Measurements from ENCODE around the gene C10orf95. TPM values are rescaled to one million over a fixed set of nuclear protein-coding genes. Genes with fewer than 3 reads are reported as not detected.
A peak's percentile ranks its signal among the peaks of the same experiment; 100 is the strongest.

The C10orf95 gene
- polyA plus RNA-seq, 2 of the 4 experiments (the other 2 are of a cell fraction), result 0.12 to 0.13 TPM

- no peak for FAIRE-seq
- DNase-seq (ENCODE audit: low read depth in 1 of 2, low spot score in 1 of 2), result no peak
- no peak for ATAC-seq
- H3K9me3 ChIP-seq, result no peaks in the 10 kb centered on the region
- 95% methylated on average over 7 of the region's 9 CpGs for WGBS (ENCODE audit: missing lambda C conversion rate)
- no peak overlapping the region for H3K4me2 ChIP-seq
- POLR2A ChIA-PET, result interaction anchor here (0.7 kb wide), 1 partner anchor 58 kb away, joined by 3 read pairs; no protein-coding TSS in a partner anchor
- TF ChIP-seq POLR2A (IDR thresholded peaks at IDR 0.05; ENCODE audit: low read length), result no peak
- TF ChIP-seq ZSCAN20 (CRISPR knock-in tag; IDR thresholded peaks at IDR 0.05), result no peak
- TF ChIP-seq CHD2 (IDR thresholded peaks at IDR 0.05; ENCODE audit: low read length, partially characterized antibody), result no peak
- TF ChIP-seq GATA3 (IDR thresholded peaks at IDR 0.05; ENCODE audit: borderline replicate concordance), result no peak
- no peak for TF ChIP-seq SMC3 (IDR thresholded peaks at IDR 0.05)
- TF ChIP-seq, protein P1, sequence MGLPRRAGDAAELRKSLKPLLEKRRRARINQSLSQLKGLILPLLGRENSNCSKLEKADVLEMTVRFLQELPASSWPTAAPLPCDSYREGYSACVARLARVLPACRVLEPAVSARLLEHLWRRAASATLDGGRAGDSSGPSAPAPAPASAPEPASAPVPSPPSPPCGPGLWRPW (IDR thresholded peaks at IDR 0.05), result no peak
- TF ChIP-seq RFX5 (IDR thresholded peaks at IDR 0.05), result no peak
- TF ChIP-seq NPAS2 (CRISPR knock-in tag; IDR thresholded peaks at IDR 0.05; ENCODE audit: borderline replicate concordance), result no peak
- TF ChIP-seq MAFK (IDR thresholded peaks at IDR 0.05; ENCODE audit: partially characterized antibody), result no peak
- TF ChIP-seq KDM1A (IDR thresholded peaks at IDR 0.05; ENCODE audit: low read depth), result no peak
- no peak for TF ChIP-seq POLR2AphosphoS2 (conservative IDR thresholded peaks at IDR 0.05; ENCODE audit: low read length)
- TF ChIP-seq ESRRA (IDR thresholded peaks at IDR 0.05; ENCODE audit: borderline replicate concordance, low read length), result no peak
- TF ChIP-seq TP53 (CRISPR knock-in tag; IDR thresholded peaks at IDR 0.05), result no peak
- no peak for TF ChIP-seq BCL3 (IDR thresholded peaks at IDR 0.05)
- no peak for TF ChIP-seq ZFP36 (IDR thresholded peaks at IDR 0.05; ENCODE audit: borderline replicate concordance, partially characterized antibody)
- H3K4me1 ChIP-seq, result no peaks in the 10 kb centered on the region
- H3K27ac ChIP-seq, result no peak overlapping the region
- H3K4me3 ChIP-seq, result no peak overlapping the region
- CTCF ChIA-PET, result interaction anchor here (0.5 to 9.2 kb wide), 13 partner anchors 9 to 249 kb away, joined by 3 to 93 read pairs (median 28); partner anchors contain the start of genes ACTR1A, C10orf95, FBXL15 and NFKB2
Observed at GRCh38 chr10:102480396-102480795, 29.1 kb upstream of the C10orf95 start.

DNA sequence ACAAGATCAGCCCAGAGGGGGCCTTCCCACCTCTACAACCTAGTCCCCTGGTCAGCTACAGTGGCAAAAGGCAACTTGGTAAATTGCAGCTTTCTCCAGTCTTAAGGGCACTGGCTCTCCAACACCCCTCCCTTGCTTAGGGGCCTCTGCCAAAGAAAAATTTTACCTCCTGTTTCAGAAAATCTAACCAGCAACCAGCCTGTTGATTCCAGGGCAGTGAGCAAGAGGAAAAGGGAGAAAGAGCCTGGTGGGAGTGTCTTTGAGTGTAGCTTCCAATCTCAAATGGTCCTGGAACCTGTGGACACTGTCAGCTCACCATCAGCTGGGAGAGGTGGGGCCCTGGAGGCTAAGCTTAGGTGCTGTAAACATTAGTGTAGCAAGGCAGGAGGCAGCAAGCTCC, 28.3 kb upstream of the C10orf95 start:
- FAIRE-seq, result no peak
- DNase-seq (ENCODE audit: low read depth in 1 of 2, low spot score in 1 of 2), result no peak
- H3K4me1 ChIP-seq, result no peaks in the 10 kb centered on the region
- H3K4me3 ChIP-seq, result no peak overlapping the region
- ChIA-PET POLR2A (interaction anchor here (0.6 to 0.7 kb wide), 3 partner anchors 28 to 99 kb away, joined by 3 to 8 read pairs (median 3); no protein-coding TSS in a partner anchor), CTCF (interaction anchor here (0.5 to 9.2 kb wide), 41 partner anchors 10 to 557 kb away, joined by 3 to 93 read pairs (median 5); partner anchors contain the start of genes ACTR1A, C10orf95, ELOVL3 and FBXL15)
- no peak overlapping the region for H3K4me2 ChIP-seq
- ATAC-seq, result peak; percentile 2 to 37; a peak in 3 of 6 replicates
- TF ChIP-seq EHMT2 (IDR thresholded peaks at IDR 0.05; ENCODE audit: low read depth) (no peak), CBX8 (IDR thresholded peaks at IDR 0.05) (no peak), HMGXB4 (CRISPR knock-in tag; IDR thresholded peaks at IDR 0.05; ENCODE audit: borderline replicate concordance) (no peak), FOSB (CRISPR knock-in tag; IDR thresholded peaks at IDR 0.05) (no peak), RFX5 (IDR thresholded peaks at IDR 0.05) (no peak), RARB (CRISPR knock-in tag; IDR thresholded peaks at IDR 0.05) (no peak), CBX2 (IDR thresholded peaks at IDR 0.05; ENCODE audit: borderline replicate concordance, low read depth) (no peak), TP53 (CRISPR knock-in tag; IDR thresholded peaks at IDR 0.05) (no peak), FOXS1 (CRISPR knock-in tag; IDR thresholded peaks at IDR 0.05) (no peak), RAD21 (conservative IDR thresholded peaks at IDR 0.05 in 1 of 2, IDR thresholded peaks at IDR 0.05 in 1 of 2) (no peak), ZFP36 (IDR thresholded peaks at IDR 0.05; ENCODE audit: borderline replicate concordance, partially characterized antibody) (no peak), ESRRA (IDR thresholded peaks at IDR 0.05; ENCODE audit: borderline replicate concordance, low read length) (no peak), EP300 (IDR thresholded peaks at IDR 0.05) (no peak), BHLHE40 (IDR thresholded peaks at IDR 0.05; ENCODE audit: low read depth, low read length) (no peak), NR3C1 (IDR thresholded peaks at IDR 0.05) (no peak)
- no peak overlapping the region for H3K27ac ChIP-seq
- no peaks in the 10 kb centered on the region for H3K9me3 ChIP-seq

All from A549 (cell line).